ENCODE measurements around the gene AIFM1.

Gene AIFM1

GRCh38 chrX:130120746-130121504, 44.7 kb downstream of the AIFM1 start:
- Histone ChIP-seq H3K9ac (ENCODE audit: low read depth, low read length, poor library complexity, severe bottlenecking) (no peak overlapping the region), H3K9me2 (replicated peaks; ENCODE audit: low read depth, low read length) (no peaks in the 10 kb centered on the region), H3K4me1 (ENCODE audit: insufficient read depth, low read length, poor library complexity, severe bottlenecking) (peaks cover 3% of the 10 kb centered on the region), H4K20me1 (ENCODE audit: insufficient read depth, low read length, poor library complexity, severe bottlenecking) (no peaks in the 10 kb centered on the region), H3K4me3 (ENCODE audit: low read length, poor library complexity, severe bottlenecking) (no peak overlapping the region), H3F3A (ENCODE audit: low read depth) (no peaks in the 10 kb centered on the region), H3K79me2 (ENCODE audit: insufficient read depth, low read length) (no peaks in the 10 kb centered on the region), H3K36me3 (ENCODE audit: insufficient read depth, low read length) (no peaks in the 10 kb centered on the region), H3K4me2 (ENCODE audit: low read depth, low read length, poor library complexity, severe bottlenecking) (no peak overlapping the region), H3K9me3 (ENCODE audit: insufficient read depth, low read depth, low read length) (no peaks in the 10 kb centered on the region), H3K27me3 (ENCODE audit: insufficient read depth, low read length, poor library complexity, severe bottlenecking) (no peaks in the 10 kb centered on the region), H2AFZ (ENCODE audit: low read length) (no peak overlapping the region)
- TF ChIP-seq CTCF (conservative IDR thresholded peaks at IDR 0.05; ENCODE audit: low read length) (no peak), EZH2phosphoT487 (IDR thresholded peaks at IDR 0.05; ENCODE audit: borderline replicate concordance) (no peak)

- peaks cover 3% of the 10 kb centered on the region for H3K4me1 ChIP-seq (ENCODE audit: insufficient read depth, low read length, poor library complexity, severe bottlenecking)
Observed at GRCh38 chrX:130120321-130120731, 45.3 kb downstream of the AIFM1 start.

GRCh38 chrX:130119312-130119898, 46.2 kb downstream of the AIFM1 start:
- no peaks in the 10 kb centered on the region for H4K20me1 ChIP-seq (ENCODE audit: insufficient read depth, low read length, poor library complexity, severe bottlenecking)
- H2AFZ ChIP-seq (ENCODE audit: low read length), result no peak overlapping the region
- no peaks in the 10 kb centered on the region for H3F3A ChIP-seq (ENCODE audit: low read depth)
- H3K27me3 ChIP-seq (ENCODE audit: insufficient read depth, low read length, poor library complexity, severe bottlenecking), result no peaks in the 10 kb centered on the region
- H3K79me2 ChIP-seq (ENCODE audit: insufficient read depth, low read length), result no peaks in the 10 kb centered on the region
- peaks cover 3% of the 10 kb centered on the region for H3K4me1 ChIP-seq (ENCODE audit: insufficient read depth, low read length, poor library complexity, severe bottlenecking)
- no peak for TF ChIP-seq CTCF (conservative IDR thresholded peaks at IDR 0.05; ENCODE audit: low read length)
- H3K9ac ChIP-seq (ENCODE audit: low read depth, low read length, poor library complexity, severe bottlenecking), result no peak overlapping the region
- H3K4me3 ChIP-seq (ENCODE audit: low read length, poor library complexity, severe bottlenecking), result no peak overlapping the region
- no peak overlapping the region for H3K4me2 ChIP-seq (ENCODE audit: low read depth, low read length, poor library complexity, severe bottlenecking)
- no peaks in the 10 kb centered on the region for H3K9me3 ChIP-seq (ENCODE audit: insufficient read depth, low read depth, low read length)
- no peaks in the 10 kb centered on the region for H3K36me3 ChIP-seq (ENCODE audit: insufficient read depth, low read length)
- no peaks in the 10 kb centered on the region for H3K9me2 ChIP-seq (replicated peaks; ENCODE audit: low read depth, low read length)

More at GRCh38 chrX:130120321-130120731, 45.3 kb downstream of the AIFM1 start:
- Histone ChIP-seq H3K9ac (ENCODE audit: low read depth, low read length, poor library complexity, severe bottlenecking) (no peak overlapping the region), H3K4me3 (ENCODE audit: low read length, poor library complexity, severe bottlenecking) (no peak overlapping the region), H4K20me1 (ENCODE audit: insufficient read depth, low read length, poor library complexity, severe bottlenecking) (no peaks in the 10 kb centered on the region), H3K27me3 (ENCODE audit: insufficient read depth, low read length, poor library complexity, severe bottlenecking) (no peaks in the 10 kb centered on the region), H3K79me2 (ENCODE audit: insufficient read depth, low read length) (no peaks in the 10 kb centered on the region), H3K36me3 (ENCODE audit: insufficient read depth, low read length) (no peaks in the 10 kb centered on the region), H3F3A (ENCODE audit: low read depth) (no peaks in the 10 kb centered on the region), H3K9me2 (replicated peaks; ENCODE audit: low read depth, low read length) (no peaks in the 10 kb centered on the region), H3K9me3 (ENCODE audit: insufficient read depth, low read depth, low read length) (no peaks in the 10 kb centered on the region), H2AFZ (ENCODE audit: low read length) (no peak overlapping the region), H3K4me2 (ENCODE audit: low read depth, low read length, poor library complexity, severe bottlenecking) (no peak overlapping the region)
- TF ChIP-seq EZH2phosphoT487 (IDR thresholded peaks at IDR 0.05; ENCODE audit: borderline replicate concordance) (no peak), CTCF (conservative IDR thresholded peaks at IDR 0.05; ENCODE audit: low read length) (no peak)
